ENCODE measurements around the gene DHX32.

Gene DHX32

GRCh38 chr10:125801574-125801973, 79.5 kb downstream of the DHX32 start:
- no peak for DNase-seq

- DNase-seq, result no peak
These were observed 81.5 kb downstream of the DHX32 start for GRCh38 chr10:125799451-125800182.

- DNase-seq, result no peak
These were observed 83.0 kb downstream of the DHX32 start for GRCh38 chr10:125797994-125798662.

- no peak for DNase-seq
These were observed 83.7 kb downstream of the DHX32 start for GRCh38 chr10:125797424-125797823.

DNA sequence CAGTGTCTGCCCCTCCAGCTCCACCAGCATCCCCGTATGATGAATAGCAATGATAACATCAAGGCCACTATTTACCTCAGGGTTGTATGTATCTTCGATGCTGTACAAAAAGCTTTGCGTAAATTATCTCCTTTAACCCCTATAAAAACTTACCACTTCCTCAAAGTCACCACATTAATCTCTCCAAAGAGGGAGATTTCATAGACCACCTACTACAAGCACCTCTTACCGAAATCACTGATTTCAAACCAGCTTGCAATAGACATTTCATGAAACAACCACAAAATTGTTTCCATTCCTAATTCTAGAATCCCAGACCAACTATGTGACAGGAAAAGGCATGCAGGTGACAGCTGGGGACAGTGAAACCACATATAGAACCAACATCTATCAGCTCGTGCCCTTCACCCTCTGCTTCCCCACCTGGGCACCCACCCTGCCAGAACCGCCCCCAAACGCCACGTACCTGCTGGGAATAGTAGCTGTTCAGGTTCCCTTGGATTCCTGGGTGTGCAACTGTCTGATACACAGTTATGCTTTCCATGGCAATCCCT, 85.4 kb downstream of the DHX32 start:
- DNase-seq, result no peak

GRCh38 chr10:125795128-125795527, 86.0 kb downstream of the DHX32 start:
- DNase-seq, result no peak

DNA sequence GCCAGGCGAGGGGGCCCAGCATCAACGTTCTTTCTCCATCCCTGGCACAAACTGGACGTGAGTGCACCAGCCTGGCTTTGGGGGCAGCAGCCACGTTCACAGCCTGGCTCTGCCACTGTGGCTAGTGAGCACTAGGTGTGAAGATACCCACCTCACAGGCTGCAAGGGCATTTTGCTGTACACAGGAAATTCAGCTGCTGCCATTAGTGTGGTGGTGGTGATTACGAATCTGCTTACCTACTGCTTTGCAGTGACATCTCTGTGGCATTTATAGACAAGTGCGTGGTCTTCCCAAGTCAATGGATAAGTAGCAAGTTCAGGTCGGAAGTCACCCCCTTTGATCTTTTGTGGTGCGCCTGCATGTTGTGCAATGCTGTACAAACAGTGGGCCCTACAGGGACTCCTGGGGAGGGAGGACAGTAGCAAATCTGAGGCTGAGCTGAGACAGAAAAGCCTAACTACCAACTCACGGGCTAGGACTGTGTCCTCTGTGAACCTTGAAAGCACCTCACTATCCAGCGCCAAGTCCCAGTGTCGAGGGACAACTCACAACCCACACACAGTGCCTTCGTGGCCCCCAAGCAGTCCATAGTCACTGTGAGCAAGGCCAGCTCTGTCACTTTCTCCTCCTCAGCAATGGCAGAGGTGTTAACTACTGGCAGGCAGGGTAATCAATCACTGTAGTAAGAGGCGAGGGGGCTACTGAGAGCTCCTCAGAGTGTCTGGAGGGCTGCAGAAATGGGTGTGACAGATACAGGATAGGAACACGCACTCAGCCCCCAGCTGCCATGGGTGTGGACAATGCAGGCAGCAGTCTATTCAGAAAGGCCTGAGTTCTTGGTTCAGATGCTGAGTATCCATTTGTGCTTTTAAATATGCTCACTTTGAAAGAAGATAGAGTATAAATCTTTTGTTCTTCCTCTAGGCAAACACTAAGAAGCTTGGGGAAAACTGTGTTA, 88.5 kb downstream of the DHX32 start:
- DNase-seq, result no peak

- no peak for DNase-seq
These were observed 92.7 kb downstream of the DHX32 start for GRCh38 chr10:125788156-125789034.
